Urothelium cell line (cell line): ENCODE data around the gene MDP1.

Experiments used
- DNase-seq: peaks from one replicate; pipeline ENCODE4 v3.0.0; 2011; ENCODE audit warnings: low spot score, mixed read lengths
- FAIRE-seq: peaks from 2 replicates; lab custom pipeline; 2011; peaks lifted over from hg19 to GRCh38; lab: Jason Lieb, UNC

The MDP1 gene

GRCh38 chr14:24215495-24216344 lies at the start of gene MDP1:
MDP1 (minus strand) TSS chr14:24216066; CDS start chr14:24215955, 111 bp downstream.
- DNase-seq (peak; percentile 92), FAIRE-seq (peak; percentile 52)

GRCh38 chr14:24264298-24264697 lies 48.4 kb upstream of the MDP1 start:
- DNase-seq: no peak
- FAIRE-seq: no peak

DNA sequence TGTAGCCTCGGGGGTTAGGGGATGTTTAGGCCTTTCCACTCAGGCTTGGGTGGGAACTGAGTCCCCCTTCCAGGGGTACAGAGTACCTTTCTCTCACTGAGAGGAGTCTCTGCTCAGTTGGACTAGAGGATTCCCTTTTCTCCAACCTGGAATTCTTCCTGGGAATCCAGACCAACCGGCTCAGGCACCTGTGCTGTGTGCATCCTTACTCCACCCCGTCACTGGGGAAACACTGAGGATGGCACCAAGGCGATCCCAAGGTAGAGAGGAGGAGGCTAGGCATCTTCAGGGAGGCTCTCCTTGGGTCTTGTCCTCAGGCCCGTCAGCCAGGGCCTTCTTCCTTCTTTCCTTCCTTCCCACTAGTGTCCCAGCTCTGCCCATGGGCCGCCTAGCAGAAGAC lies 48.0 kb upstream of the MDP1 start:
- FAIRE-seq (no peak), DNase-seq (no peak)

DNA sequence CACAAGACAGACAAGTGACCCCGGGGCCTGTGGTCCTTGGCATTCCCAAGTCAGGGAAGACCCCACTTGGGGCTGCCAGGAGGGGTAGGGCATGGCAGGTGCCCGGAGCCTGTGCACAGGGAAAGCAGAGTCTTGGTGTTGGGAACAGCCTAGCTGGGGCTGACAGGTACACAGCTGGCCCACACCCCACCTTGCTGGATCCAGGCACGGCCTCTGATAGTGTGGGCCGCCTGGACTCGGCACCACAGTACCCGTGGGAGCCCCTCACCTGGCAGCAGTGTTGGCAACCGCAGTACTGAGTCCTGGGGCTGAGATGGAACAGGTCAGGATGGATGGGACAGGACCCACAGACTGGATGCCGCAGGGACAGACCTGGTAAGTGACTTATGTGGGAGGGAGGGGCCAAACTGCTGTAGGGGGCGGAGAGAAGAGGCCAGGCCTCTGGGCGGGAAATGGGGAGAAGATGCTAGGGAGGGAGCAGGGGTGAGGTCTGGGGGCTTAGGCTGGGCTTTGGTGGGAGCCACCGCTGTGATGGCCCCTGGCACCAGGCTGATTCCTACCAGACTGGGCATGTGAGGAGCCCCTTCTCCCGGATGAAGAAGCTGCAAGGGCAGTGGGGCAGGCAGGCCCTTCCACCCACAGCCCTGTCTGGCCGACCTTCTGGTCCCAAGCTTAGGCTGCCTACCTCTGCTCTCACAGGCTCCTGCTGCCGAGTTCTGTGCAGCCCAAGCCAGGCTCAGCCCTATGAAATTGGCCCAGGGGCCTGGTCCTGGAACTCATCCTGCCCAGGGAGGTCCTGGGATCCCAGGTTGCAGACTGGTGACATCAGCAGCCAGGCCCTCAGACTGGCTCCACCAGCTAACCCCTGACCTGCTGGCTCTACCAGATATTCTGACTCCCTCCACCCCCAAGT lies 47.2 kb upstream of the MDP1 start, which contains the start of gene TGM1:
TSS of gene TGM1 (minus strand) at position 357 of the 913 bp plus-strand sequence. CDS start 825 bp downstream, outside the sequence.
- FAIRE-seq: no peak
- no peak for DNase-seq

GRCh38 chr14:24261969-24262327 lies 46.1 kb upstream of the MDP1 start:
- FAIRE-seq: no peak
- no peak for DNase-seq

DNA sequence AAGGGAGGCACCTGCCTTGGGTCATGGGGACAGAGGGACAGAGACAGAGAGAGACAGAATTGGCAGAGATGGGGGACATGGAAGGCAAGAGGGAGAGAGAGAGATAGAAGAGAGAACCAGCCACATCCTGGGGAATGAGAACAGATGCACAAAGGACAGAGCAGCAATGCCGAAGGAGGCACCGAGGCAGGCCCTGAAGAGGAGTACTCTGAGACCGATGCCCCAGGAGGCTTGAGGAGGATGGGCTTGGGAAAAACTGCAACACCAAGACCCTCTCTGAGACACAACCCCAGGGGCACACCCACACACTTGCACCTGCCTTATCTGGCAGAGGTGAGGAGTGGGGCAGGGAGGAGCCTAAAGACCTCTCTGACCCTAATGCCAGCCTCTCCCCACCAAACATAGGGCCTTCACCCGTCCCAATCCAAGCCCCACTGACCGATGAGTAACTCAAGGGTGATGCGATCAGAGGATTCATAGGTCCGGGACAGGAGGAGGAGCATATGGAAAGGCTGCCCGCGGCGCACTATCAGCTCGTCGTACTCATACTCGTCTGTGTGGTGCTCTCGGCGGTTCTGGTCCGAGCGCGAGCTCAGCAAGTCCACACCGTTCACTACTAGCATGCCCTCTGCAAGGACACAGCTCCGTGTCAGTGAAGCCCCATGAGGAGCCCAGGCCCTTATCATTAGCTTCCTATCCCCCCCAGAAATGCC lies 45.5 kb upstream of the MDP1 start:
- no peak for FAIRE-seq

DNA sequence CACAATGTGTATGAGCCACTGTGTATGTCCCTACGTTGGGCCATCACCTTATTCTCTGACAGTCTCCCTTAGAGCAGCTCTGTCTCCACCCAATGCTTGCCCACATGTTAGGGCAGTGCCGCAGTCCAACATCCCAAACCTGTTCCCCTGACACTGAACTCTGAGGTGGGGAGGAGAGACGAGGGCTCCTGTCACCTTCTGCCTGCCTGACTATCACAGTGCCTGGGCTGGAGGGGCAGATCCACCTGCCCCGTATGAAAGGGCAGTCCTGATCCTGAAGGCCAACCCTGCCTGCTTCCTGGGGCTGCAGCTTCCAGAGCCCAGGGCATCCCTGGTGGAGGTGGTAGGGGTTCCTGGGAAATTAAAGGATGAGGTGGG lies 44.9 kb upstream of the MDP1 start:
- DNase-seq (no peak), FAIRE-seq (no peak)

More for the DNA sequence above, 45.5 kb upstream of the MDP1 start:
- DNase-seq: no peak

- FAIRE-seq (no peak), DNase-seq (no peak)
Observed at GRCh38 chr14:24260026-24260779, 44.3 kb upstream of the MDP1 start.

GRCh38 chr14:24259282-24260025 lies 43.6 kb upstream of the MDP1 start:
- peak; percentile 30 for FAIRE-seq
- peak; percentile 86 for DNase-seq

GRCh38 chr14:24258548-24259265 lies 42.8 kb upstream of the MDP1 start:
- FAIRE-seq (no peak), DNase-seq (no peak)

DNA sequence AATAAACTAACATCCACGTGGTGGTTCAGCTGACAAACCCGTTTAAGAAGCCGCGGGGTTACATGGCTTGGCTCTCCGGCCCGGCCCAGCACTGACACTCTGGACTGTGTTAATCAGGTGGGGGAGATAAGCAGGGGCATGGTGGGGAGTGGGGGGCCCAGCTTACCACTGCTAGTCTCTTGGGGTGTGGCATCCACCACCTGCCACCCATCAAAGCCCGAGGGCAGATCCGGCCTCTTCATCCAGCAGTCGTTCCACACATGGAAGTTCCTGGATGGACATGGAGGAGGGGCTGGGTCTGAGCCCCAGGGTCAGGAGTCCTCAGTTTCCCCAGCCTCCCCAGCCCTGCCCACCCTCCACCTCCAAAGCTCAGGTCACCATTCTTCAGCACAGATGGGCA lies 42.3 kb upstream of the MDP1 start:
- FAIRE-seq: no peak
- no peak for DNase-seq

- FAIRE-seq (no peak), DNase-seq (no peak)
Observed at GRCh38 chr14:24256960-24257359, 41.1 kb upstream of the MDP1 start.

DNA sequence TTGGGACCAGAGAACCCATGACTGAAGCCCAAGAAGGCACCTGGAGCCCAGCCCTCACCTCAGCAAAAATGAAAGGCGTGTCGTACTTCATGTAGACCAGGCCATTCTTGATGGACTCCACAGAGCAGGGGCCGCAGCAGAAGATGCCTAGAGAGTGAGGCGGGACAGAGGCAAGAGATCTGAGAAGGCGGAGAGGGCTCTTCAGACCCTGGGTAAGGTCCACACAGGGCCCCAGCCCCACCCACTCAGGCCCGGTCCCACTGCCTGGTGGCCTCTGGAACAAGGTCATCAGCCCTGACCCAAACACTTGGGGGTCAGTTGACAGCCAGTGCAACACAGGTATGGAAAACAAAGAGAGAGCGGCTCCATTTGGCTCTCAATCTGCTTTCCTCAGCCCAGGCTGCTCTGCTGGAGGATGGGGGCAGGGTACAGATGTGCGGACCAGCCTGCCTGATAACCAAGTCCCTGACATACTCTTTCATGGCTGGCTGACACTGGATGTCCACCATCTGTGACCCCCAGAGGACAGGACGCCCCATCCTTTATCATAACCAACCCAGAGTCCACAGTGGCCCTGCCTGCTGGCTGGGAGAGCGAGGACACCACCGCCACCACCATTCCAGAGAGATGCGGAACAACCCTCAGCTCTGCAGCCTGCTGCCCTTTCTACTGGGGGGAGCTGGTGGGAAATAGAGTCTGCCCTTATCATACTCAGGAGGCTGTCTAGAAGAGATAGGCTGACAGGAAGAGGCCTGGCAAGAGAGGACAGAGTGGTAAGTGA lies 40.3 kb upstream of the MDP1 start:
- DNase-seq (no peak), FAIRE-seq (no peak)

- no peak for DNase-seq
- no peak for FAIRE-seq
Observed at GRCh38 chr14:24255438-24255837, 39.6 kb upstream of the MDP1 start.

- FAIRE-seq: no peak
- DNase-seq: no peak
Observed at GRCh38 chr14:24254630-24255392, 38.9 kb upstream of the MDP1 start.

DNA sequence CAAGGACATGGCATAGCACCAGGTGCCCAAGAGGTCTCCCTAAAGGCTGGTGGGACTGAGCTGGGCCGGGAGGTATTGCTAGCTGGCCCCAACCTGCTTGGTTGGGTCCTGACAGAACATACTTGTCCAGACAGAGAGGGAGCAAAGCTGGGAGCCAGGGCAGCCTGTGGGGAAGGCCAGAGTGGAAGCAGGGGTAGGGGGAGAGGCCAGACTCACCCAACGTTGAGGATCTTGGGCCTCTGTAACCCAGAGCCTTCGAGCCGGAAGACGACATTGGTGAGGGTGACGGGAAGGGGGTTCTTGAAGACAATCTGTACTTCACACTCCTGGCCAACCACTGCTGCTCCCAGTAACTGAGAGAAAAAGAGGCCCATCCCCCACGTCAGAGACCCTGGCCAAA lies 38.1 kb upstream of the MDP1 start:
- no peak for FAIRE-seq
- DNase-seq: no peak

GRCh38 chr14:24252289-24253124 lies 36.6 kb upstream of the MDP1 start:
- DNase-seq (no peak), FAIRE-seq (no peak)
